OCI-LY7 (cell line): ENCODE data around the gene TSPAN11. TPM values are rescaled to one million over a fixed set of nuclear protein-coding genes. Genes with fewer than 3 reads are reported as not detected.

Experiments
- BruUV-seq: library from RNA; stranded (reverse); fragments of 400-500 nt; replicated peaks from 2 replicates; lab custom pipeline; 2021; lab: Mats Ljungman, UMichigan
- CTCF ChIA-PET: fragments of 300-600 bp; sonication (Branson Sonifier 250); formaldehyde crosslinking; loops from one replicate; lab custom pipeline; 2022; ENCODE audit warnings: antibody characterized with exemption; ENCODE audit not compliant: unreplicated experiment; lab: Charles Lee
- POLR2A ChIA-PET: fragments of 300-600 bp; sonication (Branson Sonifier 250); formaldehyde crosslinking; loops from one replicate; lab custom pipeline; 2022; ENCODE audit warnings: antibody characterized with exemption; lab: Charles Lee
- DNase-seq: peaks from one replicate; pipeline ENCODE4 v3.0.0-alpha.2; 2015; ENCODE audit warnings: low spot score
- H2AFZ ChIP-seq: fragments of 200-600 bp; sonication (generic), shearing (Covaris generic); 2 replicates; pipeline ENCODE4 v1.6.1; 2014; ENCODE audit warnings: mild to moderate bottlenecking, antibody characterized with exemption, low read length, moderate library complexity
- H3K27ac ChIP-seq: fragments of 200-600 bp; sonication (generic); 2 replicates; pipeline ENCODE4 v1.5.1; 2014; ENCODE audit warnings: mixed run types, low read depth, mild to moderate bottlenecking, moderate library complexity, low read length, inconsistent platforms; ENCODE audit not compliant: poor library complexity, severe bottlenecking
- H3K36me3 ChIP-seq: fragments of 200-600 bp; sonication (generic); 2 replicates; pipeline ENCODE4 v1.6.1; 2014; ENCODE audit warnings: mild to moderate bottlenecking, antibody characterized with exemption, low read length, moderate library complexity, mixed read lengths; ENCODE audit not compliant: insufficient read depth
- H3K4me1 ChIP-seq: fragments of 200-600 bp; sonication (generic); 2 replicates; pipeline ENCODE4 v1.5.1; 2014; ENCODE audit warnings: mild to moderate bottlenecking, low read length; ENCODE audit not compliant: insufficient read depth, poor library complexity, severe bottlenecking
- H3K4me2 ChIP-seq: fragments of 200-600 bp; sonication (generic); 2 replicates; pipeline ENCODE4 v1.6.1; 2014; ENCODE audit warnings: mild to moderate bottlenecking, low read length
- H3K4me3 ChIP-seq: fragments of 200-600 bp; sonication (generic); 2 replicates; pipeline ENCODE4 v1.5.1; 2014; ENCODE audit warnings: mild to moderate bottlenecking, low read depth, low read length; ENCODE audit not compliant: poor library complexity, severe bottlenecking
- H3K79me2 ChIP-seq: fragments of 200-600 bp; sonication (generic); 2 replicates; pipeline ENCODE4 v1.6.1; 2016; ENCODE audit warnings: low read depth, mild to moderate bottlenecking, low read length, moderate library complexity, mixed read lengths; ENCODE audit not compliant: insufficient read depth
- H3K9me2 ChIP-seq: fragments of 200-600 bp; sonication (generic); 2 replicates; pipeline ENCODE4 v1.6.1; 2016; ENCODE audit warnings: mild to moderate bottlenecking, low read length, mixed read lengths; ENCODE audit not compliant: insufficient read depth
- H3K9me3 ChIP-seq: fragments of 200-600 bp; sonication (generic); 2 replicates; pipeline ENCODE4 v1.6.1; 2014; ENCODE audit warnings: mild to moderate bottlenecking, mixed run types, low read length, mixed read lengths
- H4K20me1 ChIP-seq: fragments of 200-600 bp; sonication (generic); 2 replicates; pipeline ENCODE4 v1.6.1; 2014; ENCODE audit warnings: mild to moderate bottlenecking, antibody characterized with exemption, low read length, moderate library complexity, mixed read lengths; ENCODE audit not compliant: insufficient read depth
- EZH2phosphoT487 ChIP-seq: fragments of 200-600 bp; sonication (generic); IDR thresholded peaks from 2 replicates; pipeline ENCODE4 v1.6.1; 2018; ENCODE audit warnings: low read depth, borderline replicate concordance, mild to moderate bottlenecking, mixed run types, antibody characterized with exemption, low read length, moderate library complexity, mixed read lengths
- intact Hi-C: fragments of 100-400 bp; cut with micrococcal nuclease; formaldehyde crosslinking; loops from one replicate; pipeline ENCODE4 v1.10.0; 2022; ENCODE audit not compliant: unreplicated experiment
- total RNA-seq, 2 experiments: library from RNA; depleted of rRNA in 1 of 2; stranded (reverse); fragments of >200 nt in 1 of 2; shearing (Covaris generic) in 1 of 2; gene quantifications; 2 replicates each; pipeline ENCODE4 v1.2.3, GENCODE V29; 2014 to 2022
- TF ChIP-seq, protein P1 (sequence below): fragments of 200-600 bp; sonication (generic); conservative IDR thresholded peaks from 2 replicates; pipeline ENCODE4 v1.5.1; 2014; ENCODE audit warnings: mild to moderate bottlenecking, antibody characterized with exemption, low read length, moderate library complexity, mixed read lengths

The TSPAN11 gene
- total RNA-seq, 2 experiments from 2014 or later = not detected

DNA sequence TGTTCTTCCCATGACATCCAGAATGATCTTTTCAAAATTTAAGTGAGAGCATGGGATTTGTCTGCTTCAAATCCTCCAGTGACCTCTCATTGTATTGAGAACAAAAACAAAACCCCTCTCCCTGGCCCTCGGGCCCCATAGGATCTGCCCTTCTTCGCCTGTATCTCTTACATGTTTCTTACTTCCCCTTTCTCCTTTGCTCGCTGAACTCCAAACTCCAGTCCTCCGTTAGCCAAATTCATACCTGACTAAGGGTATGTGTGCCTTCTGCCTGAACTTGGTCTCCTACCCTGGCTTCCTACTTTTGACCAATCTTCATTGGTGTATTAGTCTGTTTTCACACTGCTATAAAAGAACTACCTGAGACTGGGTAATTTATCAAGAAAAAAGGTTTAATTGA lies 13.2 kb upstream of the TSPAN11 start:
- intact Hi-C loops = no loop called here
- no peak for DNase-seq
- Histone ChIP-seq H3K9me2 (no peaks in the 10 kb centered on the region), H3K27ac (no peak overlapping the region), H4K20me1 (no peaks in the 10 kb centered on the region), H3K4me2 (no peak overlapping the region), H3K9me3 (no peaks in the 10 kb centered on the region), H3K36me3 (no peaks in the 10 kb centered on the region), H2AFZ (no peak overlapping the region), H3K4me1 (no peaks in the 10 kb centered on the region), H3K79me2 (no peaks in the 10 kb centered on the region), H3K4me3 (no peak overlapping the region)
- TF ChIP-seq, protein P1, sequence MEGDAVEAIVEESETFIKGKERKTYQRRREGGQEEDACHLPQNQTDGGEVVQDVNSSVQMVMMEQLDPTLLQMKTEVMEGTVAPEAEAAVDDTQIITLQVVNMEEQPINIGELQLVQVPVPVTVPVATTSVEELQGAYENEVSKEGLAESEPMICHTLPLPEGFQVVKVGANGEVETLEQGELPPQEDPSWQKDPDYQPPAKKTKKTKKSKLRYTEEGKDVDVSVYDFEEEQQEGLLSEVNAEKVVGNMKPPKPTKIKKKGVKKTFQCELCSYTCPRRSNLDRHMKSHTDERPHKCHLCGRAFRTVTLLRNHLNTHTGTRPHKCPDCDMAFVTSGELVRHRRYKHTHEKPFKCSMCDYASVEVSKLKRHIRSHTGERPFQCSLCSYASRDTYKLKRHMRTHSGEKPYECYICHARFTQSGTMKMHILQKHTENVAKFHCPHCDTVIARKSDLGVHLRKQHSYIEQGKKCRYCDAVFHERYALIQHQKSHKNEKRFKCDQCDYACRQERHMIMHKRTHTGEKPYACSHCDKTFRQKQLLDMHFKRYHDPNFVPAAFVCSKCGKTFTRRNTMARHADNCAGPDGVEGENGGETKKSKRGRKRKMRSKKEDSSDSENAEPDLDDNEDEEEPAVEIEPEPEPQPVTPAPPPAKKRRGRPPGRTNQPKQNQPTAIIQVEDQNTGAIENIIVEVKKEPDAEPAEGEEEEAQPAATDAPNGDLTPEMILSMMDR = no peak
- TF ChIP-seq EZH2phosphoT487 = no peak
- no TSS peak for BruUV-seq
- POLR2A ChIA-PET = no interaction called here
- CTCF ChIA-PET = no interaction called here

- Histone ChIP-seq H3K9me3 (no peaks in the 10 kb centered on the region), H2AFZ (no peak overlapping the region), H3K79me2 (no peaks in the 10 kb centered on the region), H4K20me1 (no peaks in the 10 kb centered on the region), H3K4me1 (no peaks in the 10 kb centered on the region), H3K9me2 (no peaks in the 10 kb centered on the region), H3K27ac (no peak overlapping the region), H3K4me3 (no peak overlapping the region), H3K4me2 (no peak overlapping the region), H3K36me3 (no peaks in the 10 kb centered on the region)
- no peak for TF ChIP-seq EZH2phosphoT487
- TF ChIP-seq, protein P1 = no peak
- ChIA-PET CTCF (no interaction called here), POLR2A (no interaction called here)
- BruUV-seq = no TSS peak
- no peak for DNase-seq
- intact Hi-C loops = no loop called here
Observed at GRCh38 chr12:30914986-30915591, 11.5 kb upstream of the TSPAN11 start.

- TF ChIP-seq, protein P1 = no peak
- no peak for TF ChIP-seq EZH2phosphoT487
- Histone ChIP-seq H3K9me3 (no peaks in the 10 kb centered on the region), H3K4me3 (no peak overlapping the region), H3K27ac (no peak overlapping the region), H3K36me3 (no peaks in the 10 kb centered on the region), H3K4me2 (no peak overlapping the region), H4K20me1 (no peaks in the 10 kb centered on the region), H3K9me2 (no peaks in the 10 kb centered on the region), H2AFZ (no peak overlapping the region), H3K4me1 (no peaks in the 10 kb centered on the region), H3K79me2 (no peaks in the 10 kb centered on the region)
- CTCF ChIA-PET = no interaction called here
- DNase-seq = no peak
- BruUV-seq = no TSS peak
- intact Hi-C loops = no loop called here
- POLR2A ChIA-PET = interaction anchor here (1.6 kb wide), 1 partner anchor 8 kb away, joined by 3 read pairs; no protein-coding TSS in a partner anchor
Observed at GRCh38 chr12:30923057-30923456, 3.5 kb upstream of the TSPAN11 start.
